K562 (cell line): Measurements from ENCODE around the gene B4GALT5. TPM values are rescaled to one million over a fixed set of nuclear protein-coding genes. Genes with fewer than 3 reads are reported as not detected.

Experiments
- ARID2 ChIP-seq: fragments of 450-650 bp; IDR thresholded peaks from 2 replicates; pipeline ENCODE4 v1.6.1; 2017; ENCODE audit warnings: antibody characterized with exemption, mild to moderate bottlenecking
- CCNT2 ChIP-seq: IDR thresholded peaks from 2 replicates; pipeline ENCODE4 v1.6.1; 2011; ENCODE audit warnings: borderline replicate concordance, low read depth, mild to moderate bottlenecking, moderate library complexity, mixed read lengths, low read length; ENCODE audit not compliant: insufficient read length; ENCODE audit errors: extremely low read depth
- EP400 ChIP-seq: fragments of 450-650 bp; IDR thresholded peaks from 2 replicates; pipeline ENCODE4 v1.6.1; 2017; ENCODE audit warnings: antibody characterized with exemption, mild to moderate bottlenecking, moderate library complexity
- ESRRA ChIP-seq: fragments of 450-650 bp; IDR thresholded peaks from 2 replicates; pipeline ENCODE4 v1.6.1; 2014; ENCODE audit warnings: low read depth, mild to moderate bottlenecking, moderate library complexity, borderline replicate concordance
- EWSR1 ChIP-seq: fragments of 450-650 bp; IDR thresholded peaks from 2 replicates; pipeline ENCODE4 v1.6.1; 2018; ENCODE audit warnings: borderline replicate concordance, mild to moderate bottlenecking, low read depth, moderate library complexity; ENCODE audit not compliant: partially characterized antibody
- GATAD2A ChIP-seq: fragments of 450-650 bp; IDR thresholded peaks from 2 replicates; pipeline ENCODE4 v1.6.1; 2017
- HDAC8 ChIP-seq: fragments of 450-650 bp; IDR thresholded peaks from 2 replicates; pipeline ENCODE4 v1.6.1; 2016; ENCODE audit warnings: mild to moderate bottlenecking, missing genetic modification characterization, moderate library complexity, missing compliant biosample characterization
- HMG20A ChIP-seq: fragments of 450-650 bp; formaldehyde crosslinking; conservative IDR thresholded peaks from 2 replicates; pipeline ENCODE4 v1.4.0; 2020; ENCODE audit warnings: mild to moderate bottlenecking, mixed read lengths
- MTF1 ChIP-seq: fragments of 250-450 bp; sonication (Bioruptor Pico); IDR thresholded peaks from 2 replicates; pipeline ENCODE4 v1.9.0; 2021; ENCODE audit warnings: moderate library complexity, mild to moderate bottlenecking, inconsistent platforms, borderline replicate concordance
- NR2C2 ChIP-seq, 2 experiments: fragments of 200-800 bp in 1 of 2; sonication (Bioruptor generic) in 1 of 2; sonication (generic) in 1 of 2; formaldehyde crosslinking in 1 of 2; IDR thresholded peaks; 2 replicates each; pipeline versions ENCODE4 v1.6.1 to v1.8.0; 2016 to 2022; ENCODE audit warnings: mild to moderate bottlenecking in 1 of 2, missing compliant biosample characterization in 1 of 2, missing genetic modification characterization in 1 of 2, missing genetic modification reagents in 1 of 2
- PHF21A ChIP-seq: fragments of 450-650 bp; IDR thresholded peaks from 2 replicates; pipeline ENCODE4 v1.6.1; 2017; ENCODE audit warnings: low read depth, borderline replicate concordance
- PHF8 ChIP-seq: fragments of 200-600 bp; sonication (generic); IDR thresholded peaks from 2 replicates; pipeline ENCODE4 v1.6.1; 2012; ENCODE audit warnings: mixed run types, mild to moderate bottlenecking, inconsistent platforms, low read length, moderate library complexity, borderline replicate concordance
- POLR2AphosphoS5 ChIP-seq: IDR thresholded peaks from 2 replicates; pipeline ENCODE4 v1.6.1; 2011; ENCODE audit warnings: mild to moderate bottlenecking, low read depth, low read length, moderate library complexity; ENCODE audit not compliant: control insufficient read depth, insufficient read depth
- POLR2G ChIP-seq: fragments of 200-400 bp; formaldehyde crosslinking; IDR thresholded peaks from 2 replicates; pipeline ENCODE4 v1.6.1; 2017; ENCODE audit warnings: low read depth, mild to moderate bottlenecking, antibody characterized with exemption, low read length, moderate library complexity
- POLR2H ChIP-seq: IDR thresholded peaks from 2 replicates; pipeline ENCODE4 v1.6.1; 2016; ENCODE audit warnings: missing genetic modification characterization, low read depth, mild to moderate bottlenecking, control low read depth, missing compliant biosample characterization, moderate library complexity
- PTBP1 ChIP-seq: fragments of 200-400 bp; formaldehyde crosslinking; IDR thresholded peaks from 2 replicates; pipeline ENCODE4 v1.6.1; 2017; ENCODE audit warnings: low read depth, low read length
- RBM14 ChIP-seq: fragments of 200-400 bp; formaldehyde crosslinking; IDR thresholded peaks from 2 replicates; pipeline ENCODE4 v1.6.1; 2018; ENCODE audit warnings: low read depth, mild to moderate bottlenecking, low read length, moderate library complexity, borderline replicate concordance; ENCODE audit not compliant: insufficient read depth
- RCOR1 ChIP-seq, 2 experiments: IDR thresholded peaks; 2 replicates each; pipeline ENCODE4 v1.6.1; 2012; ENCODE audit warnings: low read depth in 2 of 2, low read length in 2 of 2, borderline replicate concordance in 1 of 2, improper control_type of control experiment in 1 of 2
- SIN3A ChIP-seq, 2 experiments: fragments of 150-350 bp in 1 of 2; IDR thresholded peaks; 2 replicates each; pipeline ENCODE4 v1.6.1; 2011 to 2016; ENCODE audit warnings: borderline replicate concordance in 2 of 2, low read depth in 2 of 2, low read length in 2 of 2, mild to moderate bottlenecking in 2 of 2, moderate library complexity in 2 of 2; ENCODE audit not compliant: control insufficient read depth in 1 of 2
- STAG1 ChIP-seq: sonication (generic); formaldehyde crosslinking; IDR thresholded peaks from 2 replicates; pipeline ENCODE4 v1.5.0; 2020; ENCODE audit warnings: missing genetic modification reagents, borderline replicate concordance
- TBP ChIP-seq: optimal IDR thresholded peaks from 2 replicates; pipeline ENCODE3; 2011; ENCODE audit warnings: low read depth, low read length, improper control_type of control experiment
- TOE1 ChIP-seq, 2 experiments: fragments of 450-650 bp in 1 of 2; sonication (generic) in 1 of 2; formaldehyde crosslinking in 1 of 2; IDR thresholded peaks; 2 replicates each; pipeline versions ENCODE4 v1.7.1 to v1.8.0; 2016 to 2022; ENCODE audit warnings: borderline replicate concordance in 2 of 2, mild to moderate bottlenecking in 2 of 2, antibody characterized with exemption in 1 of 2, inconsistent platforms in 1 of 2, low read depth in 1 of 2, missing genetic modification reagents in 1 of 2, moderate library complexity in 1 of 2
- U2AF2 ChIP-seq: fragments of 200-400 bp; formaldehyde crosslinking; optimal IDR thresholded peaks from 2 replicates; pipeline ENCODE3; 2017; ENCODE audit warnings: low read depth, mild to moderate bottlenecking, low read length
- ZNF165 ChIP-seq: fragments of 250-450 bp; sonication (Bioruptor Pico); IDR thresholded peaks from 2 replicates; pipeline ENCODE4 v1.4.0; 2020; ENCODE audit warnings: borderline replicate concordance
- ZNF24 ChIP-seq: fragments of 450-650 bp; IDR thresholded peaks from 2 replicates; pipeline ENCODE4 v1.6.1; 2016
- ZNF354B ChIP-seq: fragments of 250-450 bp; sonication (Bioruptor Pico); IDR thresholded peaks from 2 replicates; pipeline ENCODE4 v1.4.0; 2020
- ZNF699 ChIP-seq: fragments of 250-450 bp; sonication (Bioruptor Pico); IDR thresholded peaks from 2 replicates; pipeline ENCODE4 v1.8.0; 2021; ENCODE audit warnings: mild to moderate bottlenecking, moderate library complexity; ENCODE audit not compliant: insufficient replicate concordance
- polyA plus RNA-seq, 8 experiments: library from polyadenylated mRNA; depleted of rRNA in 4 of 8; stranded (reverse) in 5 of 8; unstranded in 3 of 8; fragments of >200 nt; fragmentation: Nextera tagmentation in 2 of 8; fragmentation: Illumina TruSeq in 1 of 8; extraction: Ambion mirVana in 2 of 8; extraction: Trizol in 1 of 8; gene quantifications; 2 replicates each; pipeline versions ENCODE4 v1.2.1 to v1.2.3, GENCODE V29; 2011 to 2014; ENCODE audit warnings: inconsistent platforms in 1 of 8, missing spikeins in 1 of 8
- total RNA-seq, 7 experiments: library from RNA; depleted of rRNA in 6 of 7; stranded (reverse); fragments of >200 nt in 6 of 7; fragmentation: Illumina TruSeq in 2 of 7; extraction: Trizol in 2 of 7; gene quantifications; 2 replicates each; pipeline versions ENCODE4 v1.2.1 to v1.2.3, GENCODE V29; 2011 to 2021; ENCODE audit warnings: low replicate concordance in 1 of 7

B4GALT5 gene
- total and polyA plus RNA-seq, 9 of the 15 experiments (the other 6 are each of a cell fraction or from before 2014, with no cell fraction given), result 8.5 to 32.6 (median 23.4) TPM

- TF ChIP-seq EP400 (peak; percentile 40), ZNF165 (no peak), POLR2H (tag) (0 out of 2 replicates have a peak, but pooled peaks have one; percentile 39), U2AF2 (no peak), POLR2G (peak; percentile 78), PHF21A (no peak), EWSR1 (no peak), PTBP1 (no peak), CCNT2 (peak; percentile 83), ZNF24 (peak; percentile 99), ZNF354B (CRISPR knock-in tag) (no peak), RCOR1 (IDR thresholded peaks at IDR 0.05; ENCODE audit: borderline replicate concordance in 1 of 2, low read depth in 2 of 2, low read length in 2 of 2) (peak in 1 of 2 experiments; percentile 33; a peak in 1 of 4 replicates), POLR2AphosphoS5 (0 out of 2 replicates have a peak, but pooled peaks have one; percentile 27), ZNF699 (CRISPR knock-in tag) (no peak), ESRRA (peak; percentile 43; the same call in 1 of the 2 replicates), HDAC8 (tag) (no peak), PHF8 (peak; percentile 44; the same call in 1 of the 2 replicates), TBP (peak; percentile 56), TOE1 (IDR thresholded peaks at IDR 0.05; ENCODE audit: borderline replicate concordance) (peak; percentile 41; the same call in 1 of the 2 replicates), TOE1 (CRISPR knock-in tag; IDR thresholded peaks at IDR 0.05; ENCODE audit: borderline replicate concordance, low read depth) (0 out of 2 replicates have a peak, but pooled peaks have one; percentile 41), STAG1 (CRISPR knock-in tag) (no peak), MTF1 (CRISPR knock-in tag) (no peak), RBM14 (no peak), SIN3A (IDR thresholded peaks at IDR 0.05; ENCODE audit: borderline replicate concordance in 2 of 2, control insufficient read depth in 1 of 2, low read depth in 2 of 2, low read length in 2 of 2) (no peak; a peak in 1 of 4 replicates), ARID2 (no peak), NR2C2 (CRISPR knock-in tag; IDR thresholded peaks at IDR 0.05) (no peak), NR2C2 (tag; IDR thresholded peaks at IDR 0.05) (no peak), GATAD2A (0 out of 2 replicates have a peak, but pooled peaks have one; percentile 18), HMG20A (no peak)
These were observed at the start of gene B4GALT5 (continued) for GRCh38 chr20:49713753-49714712.
